Right lobe of liver (tissue), 6 donors: ENCODE results near the gene NNT. TPM values are rescaled to one million over a fixed set of nuclear protein-coding genes. Genes with fewer than 3 reads are reported as not detected.
A peak's percentile ranks its signal among the peaks of the same experiment; 100 is the strongest.

Experiments used
- ATAC-seq, 4 donors: fragments of 200-7000 bp; cut with Tn5 transposase; one replicate each; pipeline ENCODE4 v1.9.1; 2020; ENCODE audit warnings: mild to moderate bottlenecking in 4 of 4, moderate library complexity in 4 of 4
- DNase-seq, 3 donors: peaks; one replicate each; pipeline ENCODE4 v3.0.0-alpha.2; 2020
- H3K27ac ChIP-seq, 3 donors: fragments of 200-600 bp; one replicate each; pipeline ENCODE4 v1.8.0; 2022
- H3K27me3 ChIP-seq, 2 donors: fragments of 200-600 bp; one replicate each; pipeline ENCODE4 v1.8.0; 2022
- H3K36me3 ChIP-seq, 4 donors: fragments of 200-600 bp; sonication (generic) in 1 of 4; one replicate each; pipeline versions ENCODE4 v1.5.1 to v1.8.0; 2017 to 2022; ENCODE audit warnings: control low read depth in 1 of 4
- H3K4me1 ChIP-seq, 4 donors: fragments of 200-600 bp; sonication (generic) in 1 of 4; one replicate each; pipeline versions ENCODE4 v1.5.1 to v1.8.0; 2017 to 2022; ENCODE audit warnings: control low read depth in 1 of 4
- H3K4me3 ChIP-seq, 3 donors: fragments of 200-600 bp; one replicate each; pipeline ENCODE4 v1.8.0; 2022
- H3K9me3 ChIP-seq, 4 donors: fragments of 200-600 bp; sonication (generic) in 1 of 4; one replicate each; pipeline versions ENCODE4 v1.5.1 to v1.8.0; 2017 to 2022; ENCODE audit warnings: control low read depth in 1 of 4
- CTCF ChIP-seq, 4 donors: fragments of 200-600 bp in 3 of 4; fragments of 450-650 bp in 1 of 4; IDR thresholded peaks; one replicate each; pipeline versions ENCODE4 v1.5.1 to v1.8.0; 2016 to 2022; ENCODE audit warnings: antibody characterized with exemption in 4 of 4, mild to moderate bottlenecking in 2 of 4
- POLR2A ChIP-seq: fragments of 450-650 bp; IDR thresholded peaks from one replicate; pipeline ENCODE4 v1.6.1; 2017; ENCODE audit warnings: antibody characterized with exemption, mild to moderate bottlenecking
- WGBS: methylation state at CpG from one replicate; pipeline ENCODE4 v1.1.6; 2018; ENCODE audit warnings: low coverage, low lambda C conversion rate; ENCODE audit not compliant: insufficient coverage; ENCODE audit errors: missing lambda C conversion rate; 5-methylcytosine and 5-hydroxymethylcytosine counted together
- intact Hi-C, 2 donors: fragments of 100-400 bp; cut with DNase I; formaldehyde crosslinking; loops; one replicate each; pipeline versions ENCODE4 v1.11.2 to v1.14.1; 2022
- total RNA-seq, 6 experiments: library from RNA; depleted of rRNA in 2 of 6; stranded (reverse); fragments of >200 nt in 2 of 6; fragmentation: NEBNext Ultra II Directional in 3 of 6; extraction: Animal tissue kit (Norgen Biotek cat#: 25700) in 3 of 6; gene quantifications; one replicate each; pipeline versions ENCODE4 v1.1.0 to v1.2.4, GENCODE V29; 2016 to 2023
- donor health status: DM: no; HTN: yes; CAD: no.
- donor health status: DM: no; HTN: no; CAD: no.
- donor health status: DM: no; HTN: no; CAD: no.
- donor health status: DM: no; HTN: yes; CAD: no.
- donor health status: DM: no; HTN: yes; CAD: no.

The NNT gene
- total RNA-seq, 6 experiments from 2014 or later = 81.3 to 250 (median 188) TPM

- no peaks in the 10 kb centered on the region for H3K27me3 ChIP-seq
- peaks cover 0 to 15% (median 0%) of the 10 kb centered on the region in 4 donors for H3K36me3 ChIP-seq
- ATAC-seq (peak; percentile 86 to 93 (median 90)), DNase-seq (peak; percentile 83 to 93 (median 86))
- H3K9me3 ChIP-seq = no peaks in the 10 kb centered on the region
- intact Hi-C loops = no loop called here
- H3K4me3 ChIP-seq = peak within 1 kb of the TSS; percentile 75 to 81 (median 81)
- no CpG with 5 or more reads among the region's 79 CpGs for WGBS
- peak within 1 kb of the TSS; percentile 96 to 97 (median 96) for H3K27ac ChIP-seq
- TF ChIP-seq POLR2A (peak; percentile 84), CTCF (IDR thresholded peaks at IDR 0.05) (peak; percentile 72 to 90 (median 86))
- H3K4me1 ChIP-seq = peaks cover 0 to 31% (median 6%) of the 10 kb centered on the region in 4 donors
These were observed 46.0 kb upstream of the NNT start, which contains the start of gene PAIP1 for GRCh38 chr5:43556857-43557542. TSS of gene PAIP1 (minus strand) at chr5:43557077. CDS start at chr5:43556846, 231 bp downstream.

GRCh38 chr5:43560128-43560527, 42.9 kb upstream of the NNT start:
- Histone ChIP-seq H3K27me3 (no peaks in the 10 kb centered on the region), H3K9me3 (no peaks in the 10 kb centered on the region), H3K4me3 (no peak overlapping the region), H3K36me3 (no peaks in the 10 kb centered on the region), H3K4me1 (peaks cover 0 to 7% (median 3%) of the 10 kb centered on the region in 4 donors), H3K27ac (no peak overlapping the region)
- TF ChIP-seq POLR2A (no peak), CTCF (IDR thresholded peaks at IDR 0.05) (no peak)
- 62% methylated on average over 2 of the region's 2 CpGs for WGBS
- DNase-seq (no peak), ATAC-seq (no peak)
- intact Hi-C loops = no loop called here

GRCh38 chr5:43561356-43561755, 41.6 kb upstream of the NNT start:
- Histone ChIP-seq H3K9me3 (no peaks in the 10 kb centered on the region), H3K4me3 (no peak overlapping the region), H3K27ac (no peak overlapping the region), H3K27me3 (no peaks in the 10 kb centered on the region), H3K4me1 (no peaks in the 10 kb centered on the region), H3K36me3 (no peaks in the 10 kb centered on the region)
- DNase-seq (no peak), ATAC-seq (no peak)
- intact Hi-C loops = no loop called here
- TF ChIP-seq POLR2A (no peak), CTCF (IDR thresholded peaks at IDR 0.05) (no peak)

- ATAC-seq = no peak
- Histone ChIP-seq H3K27me3 (no peaks in the 10 kb centered on the region), H3K27ac (no peak overlapping the region), H3K9me3 (no peaks in the 10 kb centered on the region), H3K4me1 (no peaks in the 10 kb centered on the region), H3K36me3 (no peaks in the 10 kb centered on the region), H3K4me3 (no peak overlapping the region)
- no peak for TF ChIP-seq CTCF (IDR thresholded peaks at IDR 0.05)
- no peak for TF ChIP-seq POLR2A
- WGBS = 60% methylated on average over 3 of the region's 3 CpGs
- no peak for DNase-seq
- intact Hi-C loops = no loop called here
These were observed 39.7 kb upstream of the NNT start for GRCh38 chr5:43563321-43563720.
